GM15510 (cell line): ENCODE data around the gene RBM15.

Experiments used
- POLR2A ChIP-seq: IDR thresholded peaks from 3 replicates; pipeline ENCODE4 v1.6.1; 2011; ENCODE audit warnings: borderline replicate concordance; ENCODE audit not compliant: insufficient read length; ENCODE audit errors: extremely low read depth

Gene RBM15

DNA sequence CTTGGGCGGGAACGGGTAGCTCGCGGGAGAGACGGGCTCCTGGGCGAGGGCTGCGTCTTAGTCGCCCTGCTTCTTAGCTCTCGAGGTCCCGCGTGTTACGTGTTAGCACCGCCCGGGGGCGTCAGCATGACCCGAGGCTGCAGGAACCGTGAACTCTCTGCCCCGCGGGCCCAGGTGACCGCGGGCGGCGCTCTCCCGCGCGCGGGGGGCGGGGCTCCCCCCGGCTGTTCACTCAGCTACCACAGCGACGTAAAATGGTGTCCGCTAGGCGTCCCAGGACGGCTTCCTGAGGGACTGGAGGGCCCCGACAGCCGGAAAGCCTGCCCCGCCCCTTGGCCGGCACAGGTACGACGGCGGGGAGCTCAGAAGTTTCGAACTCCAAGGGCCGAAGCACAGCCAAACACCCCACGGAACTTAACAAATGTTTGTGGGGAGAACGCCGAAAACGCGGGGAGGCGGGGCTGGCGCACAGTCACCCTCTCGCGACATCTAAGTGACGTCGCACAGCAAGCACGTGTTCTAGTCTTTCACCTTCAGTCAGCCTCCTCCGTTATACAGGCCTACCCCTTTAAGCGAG, 780 bp upstream of the RBM15 start:
- peak; percentile 75 for TF ChIP-seq POLR2A

DNA sequence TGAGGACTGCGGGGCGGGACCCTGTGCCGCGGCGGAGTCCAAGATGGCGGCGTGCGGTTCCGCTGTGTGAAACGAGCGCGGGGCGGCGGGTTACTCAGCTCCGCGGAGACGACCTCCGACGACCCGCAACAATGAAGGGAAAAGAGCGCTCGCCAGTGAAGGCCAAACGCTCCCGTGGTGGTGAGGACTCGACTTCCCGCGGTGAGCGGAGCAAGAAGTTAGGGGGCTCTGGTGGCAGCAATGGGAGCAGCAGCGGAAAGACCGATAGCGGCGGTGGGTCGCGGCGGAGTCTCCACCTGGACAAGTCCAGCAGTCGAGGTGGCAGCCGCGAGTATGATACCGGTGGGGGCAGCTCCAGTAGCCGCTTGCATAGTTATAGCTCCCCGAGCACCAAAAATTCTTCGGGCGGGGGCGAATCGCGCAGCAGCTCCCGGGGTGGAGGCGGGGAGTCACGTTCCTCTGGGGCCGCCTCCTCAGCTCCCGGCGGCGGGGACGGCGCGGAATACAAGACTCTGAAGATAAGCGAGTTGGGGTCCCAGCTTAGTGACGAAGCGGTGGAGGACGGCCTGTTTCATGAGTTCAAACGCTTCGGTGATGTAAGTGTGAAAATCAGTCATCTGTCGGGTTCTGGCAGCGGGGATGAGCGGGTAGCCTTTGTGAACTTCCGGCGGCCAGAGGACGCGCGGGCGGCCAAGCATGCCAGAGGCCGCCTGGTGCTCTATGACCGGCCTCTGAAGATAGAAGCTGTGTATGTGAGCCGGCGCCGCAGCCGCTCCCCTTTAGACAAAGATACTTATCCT, 430 bp downstream of the RBM15 start:
- TF ChIP-seq POLR2A, result peak; percentile 91

DNA sequence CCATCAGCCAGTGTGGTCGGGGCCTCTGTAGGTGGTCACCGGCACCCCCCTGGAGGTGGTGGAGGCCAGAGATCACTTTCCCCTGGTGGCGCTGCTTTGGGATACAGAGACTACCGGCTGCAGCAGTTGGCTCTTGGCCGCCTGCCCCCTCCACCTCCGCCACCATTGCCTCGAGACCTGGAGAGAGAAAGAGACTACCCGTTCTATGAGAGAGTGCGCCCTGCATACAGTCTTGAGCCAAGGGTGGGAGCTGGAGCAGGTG, 961 bp downstream of the RBM15 start:
- TF ChIP-seq POLR2A, result no peak

DNA sequence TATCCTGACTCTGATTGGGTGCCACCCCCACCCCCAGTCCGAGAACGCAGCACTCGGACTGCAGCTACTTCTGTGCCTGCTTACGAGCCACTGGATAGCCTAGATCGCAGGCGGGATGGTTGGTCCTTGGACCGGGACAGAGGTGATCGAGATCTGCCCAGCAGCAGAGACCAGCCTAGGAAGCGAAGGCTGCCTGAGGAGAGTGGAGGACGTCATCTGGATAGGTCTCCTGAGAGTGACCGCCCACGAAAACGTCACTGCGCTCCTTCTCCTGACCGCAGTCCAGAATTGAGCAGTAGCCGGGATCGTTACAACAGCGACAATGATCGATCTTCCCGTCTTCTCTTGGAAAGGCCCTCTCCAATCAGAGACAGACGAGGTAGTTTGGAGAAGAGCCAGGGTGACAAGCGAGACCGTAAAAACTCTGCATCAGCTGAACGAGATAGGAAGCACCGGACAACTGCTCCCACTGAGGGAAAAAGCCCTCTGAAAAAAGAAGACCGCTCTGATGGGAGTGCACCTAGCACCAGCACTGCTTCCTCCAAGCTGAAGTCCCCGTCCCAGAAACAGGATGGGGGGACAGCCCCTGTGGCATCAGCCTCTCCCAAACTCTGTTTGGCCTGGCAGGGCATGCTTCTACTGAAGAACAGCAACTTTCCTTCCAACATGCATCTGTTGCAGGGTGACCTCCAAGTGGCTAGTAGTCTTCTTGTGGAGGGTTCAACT, 2.1 kb downstream of the RBM15 start:
- no peak for TF ChIP-seq POLR2A

DNA sequence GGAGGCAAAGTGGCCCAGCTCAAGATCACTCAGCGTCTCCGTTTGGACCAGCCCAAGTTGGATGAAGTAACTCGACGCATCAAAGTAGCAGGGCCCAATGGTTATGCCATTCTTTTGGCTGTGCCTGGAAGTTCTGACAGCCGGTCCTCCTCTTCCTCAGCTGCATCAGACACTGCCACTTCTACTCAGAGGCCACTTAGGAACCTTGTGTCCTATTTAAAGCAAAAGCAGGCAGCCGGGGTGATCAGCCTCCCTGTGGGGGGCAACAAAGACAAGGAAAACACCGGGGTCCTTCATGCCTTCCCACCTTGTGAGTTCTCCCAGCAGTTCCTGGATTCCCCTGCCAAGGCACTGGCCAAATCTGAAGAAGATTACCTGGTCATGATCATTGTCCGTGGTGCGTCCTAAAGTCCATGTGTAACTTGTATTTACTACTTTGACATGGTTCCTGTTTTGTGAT, 2.7 kb downstream of the RBM15 start:
- TF ChIP-seq POLR2A, result no peak

DNA sequence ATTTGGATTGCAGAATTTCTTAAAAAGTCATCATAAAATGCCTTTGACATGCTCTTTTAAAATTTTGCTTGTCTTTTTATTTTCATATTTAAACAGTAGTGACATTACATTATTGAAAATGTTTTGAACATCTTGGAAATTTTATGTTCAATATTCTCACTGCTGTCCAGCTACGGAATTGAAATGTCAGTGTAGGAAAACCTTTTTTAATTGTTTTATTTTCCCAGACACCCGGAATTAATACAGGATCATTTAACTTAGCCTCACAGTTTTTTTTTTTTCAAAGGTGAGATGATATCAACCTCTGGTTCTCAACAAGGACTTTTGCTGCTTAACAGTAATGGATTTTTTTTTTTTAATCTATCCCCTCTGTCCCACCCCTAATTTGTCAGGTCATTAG, 4.1 kb downstream of the RBM15 start:
- no peak for TF ChIP-seq POLR2A

DNA sequence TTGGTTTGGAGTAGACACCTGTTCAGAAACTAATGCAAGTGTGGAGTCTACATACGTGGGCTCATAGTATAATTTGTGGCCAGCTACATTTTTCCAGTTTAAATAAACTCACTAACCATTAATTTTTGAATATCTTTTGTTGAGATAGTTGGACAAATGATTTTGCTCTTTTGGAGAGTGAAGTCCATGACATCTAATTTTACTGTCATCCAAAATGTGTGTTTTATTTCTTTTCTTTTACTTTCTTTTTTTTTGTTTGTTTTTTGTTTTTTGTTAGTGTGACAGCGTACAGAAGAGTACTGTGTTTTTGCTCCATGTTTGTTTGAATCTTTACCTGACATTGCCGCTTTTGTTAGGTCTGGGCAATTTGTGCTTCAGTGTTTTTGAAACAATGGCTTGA, 5.0 kb downstream of the RBM15 start:
- TF ChIP-seq POLR2A, result no peak

DNA sequence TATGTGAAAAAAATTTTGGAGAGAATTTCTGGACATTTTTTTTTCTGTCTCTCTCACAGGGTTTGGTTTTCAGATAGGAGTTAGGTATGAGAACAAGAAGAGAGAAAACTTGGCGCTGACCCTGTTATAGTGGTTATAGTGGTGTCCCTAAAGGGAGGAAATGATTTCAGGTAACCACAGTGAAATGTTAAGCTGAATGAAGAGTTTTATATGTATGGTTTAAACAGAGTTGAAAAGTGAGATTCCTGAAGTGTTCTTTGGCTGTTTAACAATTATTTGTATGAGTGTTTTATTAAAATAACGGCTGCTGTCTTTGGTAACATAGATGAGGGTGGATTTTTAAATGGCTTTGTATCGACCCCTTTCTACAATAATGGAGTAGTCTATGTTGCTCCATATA, 6.3 kb downstream of the RBM15 start:
- no peak for TF ChIP-seq POLR2A

DNA sequence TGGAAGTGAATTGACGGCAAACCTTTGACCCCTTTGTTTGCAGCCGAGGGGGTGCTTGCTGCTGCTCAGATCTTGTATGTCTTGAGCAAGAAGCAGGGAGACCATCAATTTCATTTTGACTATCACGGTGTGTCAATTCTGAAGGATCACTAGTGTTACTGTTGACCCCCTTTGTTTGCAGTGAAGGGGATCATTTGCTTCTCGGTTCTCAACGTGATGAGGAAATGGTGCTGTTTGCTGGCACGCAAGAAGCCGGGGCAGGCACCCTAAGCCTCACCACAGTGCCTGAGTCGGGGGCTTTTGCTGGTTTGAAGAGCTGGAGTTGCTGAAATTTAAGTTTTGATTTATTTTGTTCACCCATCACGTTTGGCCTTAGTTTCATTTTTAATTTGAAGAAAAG, 7.5 kb downstream of the RBM15 start:
- TF ChIP-seq POLR2A, result no peak

DNA sequence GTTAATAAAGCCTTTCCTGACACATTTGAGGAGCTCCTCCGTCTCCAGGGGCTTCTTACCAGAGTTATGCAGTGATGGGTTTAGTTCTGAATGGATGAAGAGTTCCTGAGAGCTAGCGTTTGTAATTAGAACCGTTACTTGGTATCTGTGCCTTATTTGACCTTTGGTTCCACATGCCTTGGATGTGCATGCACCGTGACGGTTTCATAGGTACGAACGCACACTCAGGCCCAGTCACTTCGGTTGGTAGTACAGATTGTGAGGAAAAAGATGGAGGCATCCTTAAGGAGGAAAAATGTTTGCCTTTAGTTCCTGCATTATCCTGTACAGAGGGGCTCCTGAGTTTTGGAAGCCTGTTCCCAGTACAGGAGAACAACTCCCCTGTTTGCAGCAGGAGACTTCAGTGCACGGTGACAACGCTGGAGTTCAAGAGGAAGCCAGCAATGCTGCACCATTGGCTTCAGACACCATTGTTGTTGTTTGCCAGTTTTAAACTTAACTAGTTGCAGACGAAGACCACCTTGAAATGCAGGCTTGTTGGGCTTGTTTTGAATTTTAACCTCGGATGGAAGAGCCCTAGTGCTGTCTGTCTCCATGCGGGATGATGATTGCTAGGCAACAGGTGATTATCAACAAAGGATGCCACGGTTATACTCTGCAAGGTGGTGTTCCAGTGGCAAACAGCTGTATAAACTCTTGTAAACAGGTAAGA, 8.2 kb downstream of the RBM15 start:
- TF ChIP-seq POLR2A, result no peak

DNA sequence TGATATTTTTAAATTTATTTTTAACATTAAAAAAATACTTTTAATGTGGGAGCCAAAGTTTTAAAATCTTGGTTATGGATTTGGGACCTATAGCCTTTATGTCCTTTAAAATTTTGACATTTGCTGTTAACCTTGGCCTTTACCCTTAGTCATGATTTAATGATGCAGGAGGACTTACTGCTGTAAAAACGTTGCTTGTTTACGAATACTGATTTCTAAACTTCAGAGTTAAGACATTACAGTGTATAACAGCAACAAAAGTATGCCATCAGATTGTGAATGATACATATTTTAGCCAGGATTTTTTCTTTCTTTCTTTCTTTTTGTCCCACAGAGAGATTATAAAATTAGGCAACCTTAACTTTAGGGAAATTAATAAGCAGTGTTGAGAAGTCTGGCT, 8.9 kb downstream of the RBM15 start:
- no peak for TF ChIP-seq POLR2A

DNA sequence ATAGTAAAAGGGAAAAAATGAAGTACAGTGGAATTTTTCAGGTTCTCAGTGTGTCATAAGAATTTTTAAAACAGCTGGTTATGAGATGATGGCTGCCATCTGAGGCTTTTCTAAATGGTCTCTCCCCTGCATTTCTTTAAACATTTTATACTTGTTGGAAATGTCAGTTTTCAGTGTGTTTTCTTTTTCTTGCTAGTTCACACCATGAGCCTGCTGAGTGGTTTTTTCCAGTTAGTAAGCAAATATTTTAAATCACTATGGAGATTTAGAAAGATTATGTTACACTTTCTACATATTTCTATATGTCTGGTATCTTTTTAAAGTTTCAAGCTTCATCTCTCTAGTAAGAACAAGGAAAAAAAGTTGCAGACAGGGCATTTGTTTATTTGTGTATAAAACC, 9.6 kb downstream of the RBM15 start:
- TF ChIP-seq POLR2A, result no peak

DNA sequence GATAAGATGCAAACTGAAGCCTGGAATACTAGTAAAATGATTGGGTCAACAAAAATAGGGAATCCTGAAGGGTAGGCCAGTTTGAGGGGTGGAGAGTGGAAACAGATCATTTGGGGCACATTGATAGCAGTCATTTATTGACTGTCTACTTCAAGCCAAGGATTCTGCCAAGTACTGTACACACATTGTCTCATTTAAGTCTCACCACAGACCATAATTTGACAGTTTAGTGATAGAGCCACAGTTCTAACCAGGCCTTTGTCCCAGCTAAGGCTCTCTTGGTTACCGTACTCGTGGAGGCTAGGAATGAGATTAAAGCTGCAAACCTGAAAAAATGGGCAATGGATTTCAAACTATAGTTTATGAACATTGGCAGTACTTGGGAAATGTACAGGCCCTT, 11.2 kb downstream of the RBM15 start:
- no peak for TF ChIP-seq POLR2A

DNA sequence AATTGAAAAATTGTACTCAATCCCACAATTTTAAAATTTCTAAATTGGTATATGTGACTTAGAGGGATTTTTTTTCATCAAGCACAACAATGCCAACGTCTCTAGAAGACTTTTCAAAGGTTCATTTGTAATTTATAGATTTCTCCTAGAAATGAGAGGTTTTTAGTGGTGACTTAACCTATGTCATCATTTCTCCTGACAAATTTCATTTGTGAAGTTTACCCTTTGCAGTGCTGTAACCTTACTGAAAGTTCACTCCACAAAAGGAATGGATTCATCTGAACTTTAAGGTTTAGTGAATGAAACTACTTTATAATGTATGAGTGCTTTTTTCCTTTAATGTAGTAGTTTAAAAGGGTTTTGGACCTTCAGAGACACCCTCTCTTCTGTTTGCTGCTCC, 16.1 kb downstream of the RBM15 start:
- no peak for TF ChIP-seq POLR2A

DNA sequence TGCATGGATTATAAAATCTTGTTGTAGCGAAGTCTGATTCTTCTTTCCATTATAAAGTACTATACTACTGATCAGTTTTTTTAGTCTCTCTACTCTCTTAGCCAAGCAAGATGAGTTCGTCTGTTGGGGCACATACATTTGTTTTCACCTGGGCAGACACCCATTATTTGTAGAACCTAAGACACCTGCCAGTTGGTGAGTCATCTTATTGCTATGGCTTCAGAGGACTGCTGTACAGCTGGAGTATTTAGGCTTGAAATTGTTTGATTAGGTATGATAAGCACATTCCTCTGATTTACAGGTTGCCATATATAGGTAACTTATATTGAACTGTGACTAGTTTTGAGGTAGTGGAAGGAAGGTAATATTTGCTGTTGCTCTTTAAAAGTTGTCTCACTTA, 17.2 kb downstream of the RBM15 start:
- no peak for TF ChIP-seq POLR2A

DNA sequence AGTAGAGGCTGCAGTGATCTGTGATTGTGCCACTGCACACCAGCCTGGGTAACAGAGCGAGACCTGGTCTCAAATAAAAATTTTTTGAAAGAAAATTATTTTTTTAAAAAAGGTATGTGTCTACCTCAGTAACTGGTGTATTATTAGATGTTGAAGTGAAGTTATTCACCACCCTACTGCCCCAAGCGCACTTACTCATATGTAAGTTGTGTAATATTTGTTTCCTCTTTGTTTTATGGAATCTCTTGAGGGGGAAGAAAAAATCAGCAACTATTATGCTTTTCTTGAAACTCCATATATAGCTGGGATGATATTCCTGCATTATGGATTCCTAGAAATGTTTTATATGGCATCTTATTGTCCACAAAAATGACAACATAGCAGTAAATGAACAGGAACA, 21.3 kb downstream of the RBM15 start:
- no peak for TF ChIP-seq POLR2A

DNA sequence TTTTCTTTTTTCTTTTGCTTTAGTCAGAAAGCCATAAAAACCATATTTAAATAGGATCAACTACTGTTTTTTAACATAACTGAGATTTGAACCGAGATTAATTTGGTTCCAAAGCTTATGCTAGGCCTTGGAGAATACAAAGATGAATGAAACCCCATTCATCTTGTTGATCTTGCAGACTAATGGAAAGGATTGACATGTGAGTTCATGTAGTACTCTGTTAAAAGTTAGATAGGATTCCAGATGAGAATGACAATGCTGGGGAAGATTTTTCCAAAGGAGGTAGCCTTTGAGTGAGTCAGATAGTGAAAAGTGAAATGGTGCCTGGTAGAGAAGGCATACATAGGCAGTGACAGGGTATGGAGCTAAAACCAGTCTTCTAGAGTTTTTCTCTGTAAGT, 22.7 kb downstream of the RBM15 start:
- no peak for TF ChIP-seq POLR2A

DNA sequence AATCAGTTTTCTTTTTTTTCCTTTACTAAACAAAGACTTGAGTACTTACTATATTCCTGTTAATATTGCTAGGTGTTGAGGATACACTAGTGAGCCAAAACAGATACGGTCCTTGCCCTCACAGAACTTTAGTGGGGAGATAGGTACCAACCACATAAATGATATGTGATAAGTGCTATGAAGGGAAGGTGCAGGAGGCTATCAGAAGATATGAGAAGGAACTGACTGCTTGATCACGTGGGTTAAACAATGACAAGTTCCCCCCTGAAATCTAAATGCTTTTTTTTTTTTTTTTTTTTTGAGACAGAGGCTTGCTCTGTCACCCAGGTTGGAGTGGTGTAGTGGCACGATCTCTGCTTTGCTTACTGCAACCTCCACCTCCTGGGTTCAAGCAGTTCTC, 25.0 kb downstream of the RBM15 start:
- TF ChIP-seq POLR2A, result no peak
